ENCODE data around the gene HLA-DPB1.

GRCh38 chr6:33028220-33028849 lies 47.5 kb upstream of the HLA-DPB1 start:
- no peak for TF ChIP-seq POLR2AphosphoS5 (IDR thresholded peaks at IDR 0.05; ENCODE audit: insufficient read depth in 1 of 2, low read depth in 1 of 2)
- no peak for TF ChIP-seq POLR2A (IDR thresholded peaks at IDR 0.05)

Data from vagina (tissue), 2 donors.